PFSK-1 (cell line): ENCODE results near the gene POLR1A.

Experiments
- FOXP2 ChIP-seq: optimal IDR thresholded peaks from 2 replicates; pipeline ENCODE3; 2011; ENCODE audit warnings: borderline replicate concordance, control low read depth, inconsistent platforms; ENCODE audit not compliant: insufficient read depth; ENCODE audit errors: extremely low read length, extremely low read depth
- POLR2AphosphoS5 ChIP-seq: IDR thresholded peaks from 2 replicates; pipeline ENCODE4 v1.6.1; 2012; ENCODE audit warnings: low read depth, mild to moderate bottlenecking, control low read depth, low read length, moderate library complexity
- SIN3A ChIP-seq: IDR thresholded peaks from 2 replicates; pipeline ENCODE4 v1.6.1; 2012; ENCODE audit warnings: mild to moderate bottlenecking, low read length, moderate library complexity, borderline replicate concordance; ENCODE audit not compliant: insufficient read depth
- TAF1 ChIP-seq: IDR thresholded peaks from 2 replicates; pipeline ENCODE4 v1.6.1; 2012; ENCODE audit warnings: low read length, control low read depth, borderline replicate concordance; ENCODE audit not compliant: insufficient read depth
- TF ChIP-seq, protein P1 (sequence below), 2 experiments: IDR thresholded peaks; 2 replicates each; pipeline versions ENCODE4 v1.6.1 to v1.8.0; 2011 to 2012; ENCODE audit warnings: low read depth in 2 of 2, low read length in 2 of 2, control low read depth in 1 of 2, inconsistent platforms in 1 of 2, mild to moderate bottlenecking in 1 of 2, moderate library complexity in 1 of 2; ENCODE audit not compliant: insufficient read depth in 1 of 2

POLR1A gene

DNA sequence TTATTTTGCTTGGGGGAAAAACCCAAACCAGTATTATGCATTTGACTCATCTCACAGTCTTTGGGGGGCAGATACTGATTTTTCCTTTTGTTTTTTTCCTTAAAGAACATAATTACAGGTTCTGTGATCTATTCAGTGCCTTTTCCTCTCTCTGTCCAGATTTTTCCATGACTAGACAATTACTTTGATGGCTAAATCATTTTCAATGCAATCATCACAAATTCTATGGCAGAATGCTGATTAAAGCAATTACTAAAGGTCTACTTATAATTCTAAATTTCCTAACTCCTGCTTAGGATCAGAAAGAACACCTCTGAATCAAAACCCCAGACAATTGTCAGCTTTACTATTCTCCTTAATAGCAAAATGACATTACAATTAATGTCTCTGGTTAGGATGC is 38.8 kb downstream of the POLR1A start:
- TF ChIP-seq TAF1 (no peak), FOXP2 (no peak), POLR2AphosphoS5 (no peak), SIN3A (no peak)
- TF ChIP-seq, protein P1, sequence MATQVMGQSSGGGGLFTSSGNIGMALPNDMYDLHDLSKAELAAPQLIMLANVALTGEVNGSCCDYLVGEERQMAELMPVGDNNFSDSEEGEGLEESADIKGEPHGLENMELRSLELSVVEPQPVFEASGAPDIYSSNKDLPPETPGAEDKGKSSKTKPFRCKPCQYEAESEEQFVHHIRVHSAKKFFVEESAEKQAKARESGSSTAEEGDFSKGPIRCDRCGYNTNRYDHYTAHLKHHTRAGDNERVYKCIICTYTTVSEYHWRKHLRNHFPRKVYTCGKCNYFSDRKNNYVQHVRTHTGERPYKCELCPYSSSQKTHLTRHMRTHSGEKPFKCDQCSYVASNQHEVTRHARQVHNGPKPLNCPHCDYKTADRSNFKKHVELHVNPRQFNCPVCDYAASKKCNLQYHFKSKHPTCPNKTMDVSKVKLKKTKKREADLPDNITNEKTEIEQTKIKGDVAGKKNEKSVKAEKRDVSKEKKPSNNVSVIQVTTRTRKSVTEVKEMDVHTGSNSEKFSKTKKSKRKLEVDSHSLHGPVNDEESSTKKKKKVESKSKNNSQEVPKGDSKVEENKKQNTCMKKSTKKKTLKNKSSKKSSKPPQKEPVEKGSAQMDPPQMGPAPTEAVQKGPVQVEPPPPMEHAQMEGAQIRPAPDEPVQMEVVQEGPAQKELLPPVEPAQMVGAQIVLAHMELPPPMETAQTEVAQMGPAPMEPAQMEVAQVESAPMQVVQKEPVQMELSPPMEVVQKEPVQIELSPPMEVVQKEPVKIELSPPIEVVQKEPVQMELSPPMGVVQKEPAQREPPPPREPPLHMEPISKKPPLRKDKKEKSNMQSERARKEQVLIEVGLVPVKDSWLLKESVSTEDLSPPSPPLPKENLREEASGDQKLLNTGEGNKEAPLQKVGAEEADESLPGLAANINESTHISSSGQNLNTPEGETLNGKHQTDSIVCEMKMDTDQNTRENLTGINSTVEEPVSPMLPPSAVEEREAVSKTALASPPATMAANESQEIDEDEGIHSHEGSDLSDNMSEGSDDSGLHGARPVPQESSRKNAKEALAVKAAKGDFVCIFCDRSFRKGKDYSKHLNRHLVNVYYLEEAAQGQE (IDR thresholded peaks at IDR 0.05; ENCODE audit: insufficient read depth in 1 of 2, low read depth in 2 of 2, low read length in 2 of 2), result no peak

DNA sequence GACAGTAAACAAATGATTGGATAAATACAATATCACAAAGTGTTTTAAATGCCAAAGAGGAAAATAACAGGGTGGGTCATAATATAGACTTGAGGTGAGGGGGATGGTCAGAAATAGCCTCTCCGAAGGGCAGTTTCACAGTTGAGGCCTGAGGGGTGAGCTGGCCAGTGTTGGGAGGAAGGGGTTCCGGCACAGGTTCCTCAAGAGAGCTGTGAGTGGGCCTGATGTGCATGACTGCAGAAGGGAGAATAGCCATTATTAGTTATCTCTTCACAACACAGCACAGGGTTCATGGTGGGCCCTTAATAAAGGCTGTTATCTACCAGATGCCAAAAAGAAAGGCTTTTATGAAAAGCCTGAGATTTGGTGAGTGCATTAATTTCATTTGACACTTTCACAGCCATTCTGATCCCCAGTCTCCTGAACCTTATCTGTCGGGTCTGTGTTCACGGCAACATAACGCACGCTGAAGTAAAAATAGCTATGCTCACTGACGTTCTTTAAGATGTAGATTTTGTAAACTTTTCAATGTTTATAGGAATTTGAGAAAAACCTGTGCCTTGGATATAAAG is 39.6 kb downstream of the POLR1A start:
- no peak for TF ChIP-seq TAF1
- TF ChIP-seq, protein P1 (IDR thresholded peaks at IDR 0.05; ENCODE audit: insufficient read depth in 1 of 2, low read depth in 2 of 2, low read length in 2 of 2), result no peak
- TF ChIP-seq FOXP2, result no peak
- no peak for TF ChIP-seq SIN3A
- TF ChIP-seq POLR2AphosphoS5, result no peak

DNA sequence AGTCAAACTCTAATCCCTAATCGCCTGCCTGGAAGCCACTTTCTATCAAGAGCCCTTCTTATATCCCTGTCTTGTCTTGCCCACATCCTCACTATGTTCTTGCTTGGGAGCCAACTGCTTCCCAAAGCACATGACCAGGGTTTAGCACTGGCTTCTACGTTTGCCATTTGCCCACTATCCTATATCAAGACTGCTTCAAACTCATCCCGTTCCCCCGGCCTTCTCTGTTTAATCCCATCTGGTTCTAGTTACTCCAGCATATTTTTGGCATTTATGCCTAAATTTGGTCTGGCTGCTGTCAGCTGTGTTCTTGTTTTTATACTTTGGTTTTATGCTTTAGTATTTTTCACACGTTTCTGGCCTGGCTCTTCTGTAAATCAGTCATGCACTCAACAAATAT is 40.2 kb downstream of the POLR1A start:
- TF ChIP-seq, protein P1 (IDR thresholded peaks at IDR 0.05; ENCODE audit: insufficient read depth in 1 of 2, low read depth in 2 of 2, low read length in 2 of 2), result no peak
- TF ChIP-seq POLR2AphosphoS5 (no peak), SIN3A (no peak), FOXP2 (no peak), TAF1 (no peak)

DNA sequence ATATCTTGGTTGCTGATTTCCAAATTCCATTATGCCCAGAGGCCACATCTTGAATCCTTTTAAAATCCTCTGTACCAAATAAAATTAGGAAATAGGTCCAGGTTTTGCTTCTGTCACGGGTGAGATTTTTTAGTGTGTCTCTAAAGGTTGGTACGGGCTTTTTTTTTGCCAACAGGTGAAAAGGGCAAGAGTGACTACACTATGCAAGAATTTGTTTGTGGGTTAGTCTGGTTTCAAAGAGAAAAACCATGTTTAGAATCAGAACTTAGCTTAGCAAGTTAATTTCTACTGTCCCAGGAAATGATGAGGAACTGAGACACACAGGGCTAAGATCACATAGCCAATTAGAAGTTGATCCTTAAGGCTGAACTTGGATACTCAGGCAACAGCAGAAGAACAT is 41.7 kb downstream of the POLR1A start:
- TF ChIP-seq SIN3A (no peak), TAF1 (no peak), FOXP2 (no peak), POLR2AphosphoS5 (no peak)
- TF ChIP-seq, protein P1 (IDR thresholded peaks at IDR 0.05; ENCODE audit: insufficient read depth in 1 of 2, low read depth in 2 of 2, low read length in 2 of 2), result no peak

DNA sequence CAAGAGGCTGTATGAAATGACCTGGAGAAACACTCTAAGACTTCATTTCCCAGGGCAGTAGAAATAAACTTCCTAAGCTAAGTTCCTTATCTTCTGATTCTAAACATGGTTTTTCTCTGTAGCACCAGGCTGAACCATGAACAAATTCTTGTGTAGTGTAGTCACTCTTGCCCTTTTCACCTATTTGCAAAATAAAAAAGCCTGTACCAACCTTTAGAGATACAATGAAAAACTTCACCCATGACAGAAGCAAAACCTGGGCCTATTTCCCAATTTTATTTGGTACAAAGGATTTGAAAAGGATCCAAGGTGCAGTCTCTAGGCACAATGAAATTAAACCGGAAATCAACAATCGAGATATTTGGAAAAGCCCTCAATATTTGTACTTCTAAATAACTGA is 43.6 kb downstream of the POLR1A start:
- TF ChIP-seq, protein P1 (IDR thresholded peaks at IDR 0.05; ENCODE audit: insufficient read depth in 1 of 2, low read depth in 2 of 2, low read length in 2 of 2), result no peak
- TF ChIP-seq POLR2AphosphoS5 (no peak), SIN3A (no peak), TAF1 (no peak), FOXP2 (no peak)
